ENCODE measurements around the gene CHMP1A. TPM values are rescaled to one million over a fixed set of nuclear protein-coding genes. Genes with fewer than 3 reads are reported as not detected.
"Not testable (repeated sequence)": the region's sequence is repeated elsewhere in the genome, so short reads cannot be mapped to it uniquely, and the experiment has no call there.

The CHMP1A gene
- total RNA-seq, 2 donors from 2014 or later, result 63.0 to 77.2 TPM

DNA sequence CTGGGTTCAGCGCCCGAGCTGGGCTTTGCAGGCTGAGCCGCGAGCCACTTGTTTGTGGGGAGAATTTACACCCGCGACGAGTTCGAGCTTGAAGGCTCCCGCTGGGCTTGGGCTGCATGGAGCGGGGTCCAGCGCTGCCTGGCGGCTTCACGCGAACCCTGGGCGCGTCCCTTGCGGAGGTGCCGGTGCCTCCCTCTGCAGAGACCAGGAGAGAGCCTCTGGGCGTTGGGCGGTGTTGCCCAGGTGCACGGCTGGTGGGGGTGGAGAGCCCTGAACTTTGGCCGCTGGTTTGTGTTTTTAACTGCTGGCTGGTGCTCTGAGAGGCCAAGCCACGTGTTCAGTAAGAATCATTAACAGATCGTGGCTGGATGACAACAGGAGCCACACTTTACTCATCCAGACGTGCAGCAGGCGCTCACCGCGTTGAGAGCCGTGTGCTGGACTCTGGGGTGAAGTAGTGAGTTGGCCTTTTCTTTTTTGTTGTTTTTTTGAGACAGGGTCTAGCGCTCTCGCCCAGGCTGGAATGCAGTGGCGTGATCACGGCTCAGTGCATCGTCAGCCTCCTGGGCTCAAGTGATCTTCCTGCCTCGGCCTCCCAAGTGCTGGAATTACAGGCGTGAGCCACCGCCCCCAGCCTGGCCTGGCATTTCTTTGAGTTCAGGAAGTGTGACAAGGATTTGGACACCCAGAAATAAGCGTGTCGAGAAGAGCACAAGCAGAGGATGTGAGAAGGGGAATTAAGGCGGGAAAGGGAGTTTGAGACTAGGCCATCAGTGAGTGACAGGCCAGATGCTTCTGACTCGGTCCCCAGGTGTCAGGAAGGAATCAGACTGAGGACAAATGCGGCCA, 29.8 kb upstream of the CHMP1A start:
- ATAC-seq (ENCODE audit: insufficient number of reproducible peaks, low FRiP score, low read depth), result no peak
- TF ChIP-seq, protein P1, sequence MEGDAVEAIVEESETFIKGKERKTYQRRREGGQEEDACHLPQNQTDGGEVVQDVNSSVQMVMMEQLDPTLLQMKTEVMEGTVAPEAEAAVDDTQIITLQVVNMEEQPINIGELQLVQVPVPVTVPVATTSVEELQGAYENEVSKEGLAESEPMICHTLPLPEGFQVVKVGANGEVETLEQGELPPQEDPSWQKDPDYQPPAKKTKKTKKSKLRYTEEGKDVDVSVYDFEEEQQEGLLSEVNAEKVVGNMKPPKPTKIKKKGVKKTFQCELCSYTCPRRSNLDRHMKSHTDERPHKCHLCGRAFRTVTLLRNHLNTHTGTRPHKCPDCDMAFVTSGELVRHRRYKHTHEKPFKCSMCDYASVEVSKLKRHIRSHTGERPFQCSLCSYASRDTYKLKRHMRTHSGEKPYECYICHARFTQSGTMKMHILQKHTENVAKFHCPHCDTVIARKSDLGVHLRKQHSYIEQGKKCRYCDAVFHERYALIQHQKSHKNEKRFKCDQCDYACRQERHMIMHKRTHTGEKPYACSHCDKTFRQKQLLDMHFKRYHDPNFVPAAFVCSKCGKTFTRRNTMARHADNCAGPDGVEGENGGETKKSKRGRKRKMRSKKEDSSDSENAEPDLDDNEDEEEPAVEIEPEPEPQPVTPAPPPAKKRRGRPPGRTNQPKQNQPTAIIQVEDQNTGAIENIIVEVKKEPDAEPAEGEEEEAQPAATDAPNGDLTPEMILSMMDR (IDR thresholded peaks at IDR 0.05), result no peak
- Histone ChIP-seq H3K27me3 (replicated peaks; ENCODE audit: insufficient read depth) (no peaks in the 10 kb centered on the region), H3K4me1 (ENCODE audit: control insufficient read depth in 1 of 2, low read depth in 2 of 2) (peaks cover 5 to 8% of the 10 kb centered on the region in 2 donors), H3K4me3 (peak overlapping the region; percentile 99), H3K9me3 (no peaks in the 10 kb centered on the region), H3K36me3 (peaks cover 9% of the 10 kb centered on the region), H3K27ac (peak overlapping the region; percentile 63 to 79)
- no peak for DNase-seq (ENCODE audit: low spot score)

- peak; percentile 45 for DNase-seq (ENCODE audit: low spot score)
- H3K27me3 ChIP-seq (replicated peaks; ENCODE audit: insufficient read depth), result no peaks in the 10 kb centered on the region
- H3K4me3 ChIP-seq, result peak within 1 kb of the TSS; percentile 99
- H3K36me3 ChIP-seq, result peaks cover 5% of the 10 kb centered on the region
- ATAC-seq (ENCODE audit: insufficient number of reproducible peaks, low FRiP score, low read depth), result peak; percentile 90
- H3K4me1 ChIP-seq (ENCODE audit: control insufficient read depth in 1 of 2, low read depth in 2 of 2), result peaks cover 5 to 8% of the 10 kb centered on the region in 2 donors
- peak within 1 kb of the TSS; percentile 63 to 79 for H3K27ac ChIP-seq
- H3K9me3 ChIP-seq, result no peaks in the 10 kb centered on the region
- TF ChIP-seq, protein P1 (IDR thresholded peaks at IDR 0.05), result no peak
Observed at GRCh38 chr16:89686520-89687091, 29.1 kb upstream of the CHMP1A start, which contains the start of gene CDK10. Gene CDK10 (plus strand): TSS chr16:89686689. CDS start chr16:89686711, 22 bp downstream.

DNA sequence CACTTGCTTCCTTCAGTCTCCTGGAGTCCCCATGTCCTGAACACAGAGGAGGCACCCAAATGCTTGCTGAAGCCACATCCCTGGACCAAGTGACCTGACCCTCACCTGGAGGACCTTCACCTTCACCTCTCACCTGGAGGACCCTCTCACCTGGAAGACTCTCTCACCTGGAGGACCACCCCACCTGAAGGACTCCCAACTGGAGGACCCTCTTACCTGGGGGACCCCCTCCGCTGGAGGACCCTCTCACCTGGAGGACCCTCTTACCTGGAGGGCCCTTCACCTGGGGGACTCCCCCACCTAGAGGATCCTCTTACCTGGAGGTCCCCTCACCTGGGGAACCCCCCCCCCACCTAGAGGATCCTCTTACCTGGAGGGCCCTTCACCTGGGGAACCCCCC, 28.4 kb upstream of the CHMP1A start:
- H3K27me3 ChIP-seq (replicated peaks; ENCODE audit: insufficient read depth), result no peaks in the 10 kb centered on the region
- no peaks in the 10 kb centered on the region for H3K36me3 ChIP-seq
- no peaks in the 10 kb centered on the region for H3K9me3 ChIP-seq
- no peak for DNase-seq (ENCODE audit: low spot score)
- peaks cover 5 to 8% of the 10 kb centered on the region in 2 donors for H3K4me1 ChIP-seq (ENCODE audit: control insufficient read depth in 1 of 2, low read depth in 2 of 2)
- no peak overlapping the region for H3K27ac ChIP-seq
- TF ChIP-seq, protein P1 (IDR thresholded peaks at IDR 0.05), result no peak
- H3K4me3 ChIP-seq, result peak overlapping the region; percentile 99
- no peak for ATAC-seq (ENCODE audit: insufficient number of reproducible peaks, low FRiP score, low read depth)

GRCh38 chr16:89678258-89678657, 20.8 kb upstream of the CHMP1A start:
- ATAC-seq (ENCODE audit: insufficient number of reproducible peaks, low FRiP score, low read depth) (no peak), DNase-seq (ENCODE audit: low spot score) (no peak)
- no peaks in the 10 kb centered on the region for H3K9me3 ChIP-seq
- no peak overlapping the region for H3K4me3 ChIP-seq
- TF ChIP-seq, protein P1 (IDR thresholded peaks at IDR 0.05), result no peak
- H3K27me3 ChIP-seq (replicated peaks; ENCODE audit: insufficient read depth), result no peaks in the 10 kb centered on the region
- H3K36me3 ChIP-seq, result no peaks in the 10 kb centered on the region
- no peak overlapping the region for H3K27ac ChIP-seq
- H3K4me1 ChIP-seq (ENCODE audit: control insufficient read depth in 1 of 2, low read depth in 2 of 2), result no peaks in the 10 kb centered on the region

DNA sequence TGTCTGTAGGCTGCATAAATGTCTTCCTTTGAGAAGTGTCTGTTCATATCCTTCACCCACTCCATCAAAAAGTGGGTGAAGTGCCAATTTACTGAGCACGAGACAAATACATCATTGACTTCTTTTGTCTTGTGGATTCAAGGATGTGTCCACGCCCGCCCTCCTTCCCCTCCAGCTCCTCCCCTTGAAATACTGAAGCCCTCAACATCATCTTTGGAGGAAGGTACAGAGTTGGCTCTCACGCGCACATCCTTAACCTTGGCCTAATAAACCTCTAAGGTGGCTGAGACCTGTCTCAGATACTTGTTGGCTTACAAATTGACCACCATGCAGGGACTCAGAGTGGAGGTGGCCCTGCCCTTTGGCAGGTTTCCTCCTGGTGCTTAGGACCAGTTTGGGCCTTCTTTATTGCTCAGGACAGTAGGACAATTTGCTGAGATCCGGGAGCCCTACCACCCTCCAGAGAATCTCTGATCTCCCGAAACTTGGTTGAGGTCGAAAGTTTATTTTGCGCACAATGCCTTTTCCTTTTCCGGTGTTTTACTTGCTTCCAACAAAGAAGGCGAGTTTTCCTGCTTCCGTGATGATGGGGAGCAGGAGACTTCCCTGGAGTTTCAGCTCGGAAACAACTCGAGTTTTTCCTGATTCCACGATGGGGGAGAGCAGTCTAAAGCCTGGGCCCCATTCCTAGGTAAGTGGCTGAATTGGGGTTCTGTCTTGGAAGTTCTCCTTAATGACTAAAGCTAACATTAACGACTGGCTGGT, 14.9 kb upstream of the CHMP1A start:
- Histone ChIP-seq H3K9me3 (no peaks in the 10 kb centered on the region), H3K36me3 (no peaks in the 10 kb centered on the region), H3K4me1 (ENCODE audit: control insufficient read depth in 1 of 2, low read depth in 2 of 2) (no peaks in the 10 kb centered on the region), H3K4me3 (no peak overlapping the region), H3K27me3 (replicated peaks; ENCODE audit: insufficient read depth) (no peaks in the 10 kb centered on the region), H3K27ac (no peak overlapping the region)
- TF ChIP-seq, protein P1 (IDR thresholded peaks at IDR 0.05), result no peak
- ATAC-seq (ENCODE audit: insufficient number of reproducible peaks, low FRiP score, low read depth) (no peak), DNase-seq (ENCODE audit: low spot score) (no peak)

- H3K9me3 ChIP-seq; H3K27me3 ChIP-seq (replicated peaks; ENCODE audit: insufficient read depth); H3K4me1 ChIP-seq (ENCODE audit: control insufficient read depth in 1 of 2, low read depth in 2 of 2); H3K36me3 ChIP-seq; H3K27ac ChIP-seq; ATAC-seq (ENCODE audit: insufficient number of reproducible peaks, low FRiP score, low read depth); DNase-seq (ENCODE audit: low spot score); H3K4me3 ChIP-seq: not testable (repeated sequence)
Observed at GRCh38 chr16:89671565-89671964, 14.1 kb upstream of the CHMP1A start.

All from thoracic aorta (tissue), 2 donors.